Stimulated activated naive CD8-positive, alpha-beta T cell treated with anti-CD3 and anti-CD28 coated beads, Interleukin-15, Interleukin-2, amounts not matched to agents 100 ng/mL and 50 ng/mL, for 24 hours (primary cell): Measurements from ENCODE around the gene NR2F1-AS1.

ENCODE experiments used
- H3K27ac Mint-ChIP-seq: one replicate; pipeline ENCODE4 v1.8.0; 2021; ENCODE audit warnings: mild to moderate bottlenecking, mixed read lengths
- H3K27me3 Mint-ChIP-seq: one replicate; pipeline ENCODE4 v1.8.0; 2021; ENCODE audit warnings: mixed read lengths
- H3K36me3 Mint-ChIP-seq: one replicate; pipeline ENCODE4 v1.8.0; 2021; ENCODE audit warnings: low read depth, mixed read lengths
- H3K4me1 Mint-ChIP-seq: one replicate; pipeline ENCODE4 v1.8.0; 2021; ENCODE audit warnings: low read depth, mixed read lengths
- H3K4me3 Mint-ChIP-seq: one replicate; pipeline ENCODE4 v1.8.0; 2021; ENCODE audit warnings: mild to moderate bottlenecking, mixed read lengths
- H3K9me3 Mint-ChIP-seq: one replicate; pipeline ENCODE4 v1.8.0; 2021; ENCODE audit warnings: mixed read lengths

NR2F1-AS1 gene

DNA sequence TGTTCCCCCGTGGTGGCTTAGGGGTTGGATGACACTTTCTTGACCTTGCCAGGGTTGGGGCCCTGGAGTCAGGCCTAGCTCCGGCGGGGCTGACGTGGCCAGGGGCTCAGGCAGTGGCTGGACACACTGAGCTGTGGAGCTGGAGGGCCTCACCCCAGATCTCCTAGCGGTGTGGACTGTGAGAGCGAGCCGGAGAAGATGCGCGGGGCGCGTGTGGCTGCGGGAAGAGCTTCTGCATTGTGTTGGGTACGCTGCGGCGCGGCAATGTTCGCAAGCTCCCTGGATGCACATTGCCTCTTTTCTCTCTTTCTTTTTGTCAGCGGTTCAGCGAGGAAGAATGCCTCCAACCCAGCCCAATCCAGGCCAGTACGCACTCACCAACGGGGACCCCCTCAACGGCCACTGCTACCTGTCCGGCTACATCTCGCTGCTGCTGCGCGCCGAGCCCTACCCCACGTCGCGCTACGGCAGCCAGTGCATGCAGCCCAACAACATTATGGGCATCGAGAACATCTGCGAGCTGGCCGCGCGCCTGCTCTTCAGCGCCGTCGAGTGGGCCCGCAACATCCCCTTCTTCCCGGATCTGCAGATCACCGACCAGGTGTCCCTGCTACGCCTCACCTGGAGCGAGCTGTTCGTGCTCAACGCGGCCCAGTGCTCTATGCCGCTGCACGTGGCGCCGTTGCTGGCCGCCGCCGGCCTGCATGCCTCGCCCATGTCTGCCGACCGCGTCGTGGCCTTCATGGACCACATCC, 6.8 kb upstream of the NR2F1-AS1 start:
- peaks cover 71% of the 10 kb centered on the region for H3K27me3 Mint-ChIP-seq
- peaks cover 14% of the 10 kb centered on the region for H3K36me3 Mint-ChIP-seq

DNA sequence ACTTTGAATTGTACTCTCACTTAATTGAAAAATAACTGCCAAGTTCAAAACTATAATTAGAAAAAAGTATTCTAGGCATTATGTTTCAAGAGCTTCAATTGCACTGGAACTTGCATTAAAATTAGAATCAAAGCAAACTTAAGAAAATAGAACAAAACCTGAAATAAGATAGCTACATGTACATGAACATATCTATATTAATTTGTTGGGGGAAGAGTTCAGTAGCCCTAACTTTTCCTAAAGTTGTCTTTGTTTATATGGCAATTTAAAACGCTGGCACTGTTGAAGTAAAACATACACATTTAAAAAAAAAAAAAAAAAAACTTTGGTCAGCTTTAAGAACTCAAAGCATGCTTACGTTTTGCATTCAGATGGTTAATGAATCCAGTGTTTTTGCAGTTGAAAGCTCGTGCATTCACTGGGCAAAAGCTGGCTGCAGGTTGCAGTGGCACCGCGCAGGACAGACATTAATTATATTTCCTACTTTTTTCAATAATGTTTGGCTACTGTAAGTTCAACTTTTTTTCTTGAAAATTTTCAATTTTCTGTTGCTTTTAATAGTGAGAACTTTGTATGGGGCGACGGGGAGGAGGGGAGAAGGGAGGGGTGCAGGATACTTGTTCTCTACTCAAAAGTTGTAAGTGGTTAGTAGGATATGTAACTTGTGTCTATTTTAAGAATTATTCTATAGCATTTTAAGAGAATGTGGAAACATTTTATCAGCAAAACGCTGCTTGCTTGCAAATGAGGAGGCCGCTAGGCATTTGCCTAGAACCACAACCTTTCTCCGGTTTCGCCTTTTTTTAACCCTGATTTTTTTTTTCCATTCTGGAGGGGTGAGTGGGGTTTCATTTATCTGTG, 5.9 kb upstream of the NR2F1-AS1 start:
- peaks cover 31% of the 10 kb centered on the region for H3K4me1 Mint-ChIP-seq
- H3K9me3 Mint-ChIP-seq, result no peaks in the 10 kb centered on the region
- peak overlapping the region; percentile 75 for H3K27ac Mint-ChIP-seq
- peak overlapping the region; percentile 75 for H3K4me3 Mint-ChIP-seq
- peaks cover 14% of the 10 kb centered on the region for H3K36me3 Mint-ChIP-seq
- peaks cover 63% of the 10 kb centered on the region for H3K27me3 Mint-ChIP-seq

More for the DNA sequence above, 6.8 kb upstream of the NR2F1-AS1 start:
- H3K4me1 Mint-ChIP-seq, result peaks cover 31% of the 10 kb centered on the region
- H3K9me3 Mint-ChIP-seq, result no peaks in the 10 kb centered on the region
- H3K27ac Mint-ChIP-seq, result peak overlapping the region; percentile 75
- H3K4me3 Mint-ChIP-seq, result peak overlapping the region; percentile 75

DNA sequence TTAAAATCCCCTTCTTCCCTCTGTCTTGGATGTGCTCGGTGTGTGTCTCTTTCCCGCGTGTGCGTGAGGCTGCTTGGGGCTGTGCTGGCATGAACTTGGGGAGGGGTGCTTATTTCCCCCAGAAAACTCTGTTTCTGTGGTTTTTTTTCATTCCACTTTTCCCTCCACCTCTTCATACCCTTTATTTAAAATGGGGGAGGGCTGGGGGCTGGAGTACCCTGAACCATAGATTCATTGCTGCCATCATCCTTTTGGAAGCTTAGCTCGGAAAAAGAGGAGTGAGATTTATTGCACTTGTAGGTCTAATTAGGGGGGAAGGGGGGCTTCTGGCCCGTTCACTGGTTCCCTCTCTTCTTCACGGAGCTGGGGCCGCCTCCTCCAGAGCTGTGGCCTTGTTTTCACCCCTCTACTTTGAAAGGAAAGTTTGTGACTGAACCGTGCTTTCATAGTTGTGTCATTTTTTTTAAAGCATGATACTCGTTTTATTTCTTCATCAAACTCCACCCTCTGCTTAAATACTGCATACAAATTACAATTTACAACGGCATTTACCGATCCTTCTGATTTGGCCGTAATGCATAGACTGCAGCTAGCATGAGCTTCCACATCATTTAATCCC, 4.9 kb upstream of the NR2F1-AS1 start:
- Mint-ChIP-seq H3K27me3 (peaks cover 54% of the 10 kb centered on the region), H3K4me3 (peak overlapping the region; percentile 49), H3K9me3 (no peaks in the 10 kb centered on the region), H3K36me3 (peaks cover 14% of the 10 kb centered on the region), H3K4me1 (peaks cover 33% of the 10 kb centered on the region), H3K27ac (no peak overlapping the region)

DNA sequence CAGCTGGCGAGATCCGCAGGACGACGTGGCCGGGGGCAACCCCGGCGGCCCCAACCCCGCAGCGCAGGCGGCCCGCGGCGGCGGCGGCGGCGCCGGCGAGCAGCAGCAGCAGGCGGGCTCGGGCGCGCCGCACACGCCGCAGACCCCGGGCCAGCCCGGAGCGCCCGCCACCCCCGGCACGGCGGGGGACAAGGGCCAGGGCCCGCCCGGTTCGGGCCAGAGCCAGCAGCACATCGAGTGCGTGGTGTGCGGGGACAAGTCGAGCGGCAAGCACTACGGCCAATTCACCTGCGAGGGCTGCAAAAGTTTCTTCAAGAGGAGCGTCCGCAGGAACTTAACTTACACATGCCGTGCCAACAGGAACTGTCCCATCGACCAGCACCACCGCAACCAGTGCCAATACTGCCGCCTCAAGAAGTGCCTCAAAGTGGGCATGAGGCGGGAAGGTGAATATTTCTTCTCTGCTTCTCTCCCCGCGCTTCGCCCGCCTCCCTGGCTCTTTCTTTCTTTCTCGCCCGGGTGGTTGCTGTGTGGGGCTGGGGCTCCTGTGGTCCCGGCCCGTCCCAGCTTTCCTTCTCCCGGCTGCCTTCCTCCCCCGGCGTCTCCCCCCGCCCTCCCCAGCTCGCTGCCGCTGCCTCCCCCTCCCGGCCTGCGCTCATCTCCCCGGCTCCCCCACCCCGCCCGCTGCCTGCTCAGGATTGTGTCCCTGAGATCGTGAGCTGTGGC, 4.2 kb upstream of the NR2F1-AS1 start:
- Mint-ChIP-seq H3K27ac (no peak overlapping the region), H3K36me3 (peaks cover 14% of the 10 kb centered on the region), H3K27me3 (peaks cover 54% of the 10 kb centered on the region), H3K9me3 (no peaks in the 10 kb centered on the region), H3K4me1 (peaks cover 39% of the 10 kb centered on the region), H3K4me3 (peak overlapping the region; percentile 57)

DNA sequence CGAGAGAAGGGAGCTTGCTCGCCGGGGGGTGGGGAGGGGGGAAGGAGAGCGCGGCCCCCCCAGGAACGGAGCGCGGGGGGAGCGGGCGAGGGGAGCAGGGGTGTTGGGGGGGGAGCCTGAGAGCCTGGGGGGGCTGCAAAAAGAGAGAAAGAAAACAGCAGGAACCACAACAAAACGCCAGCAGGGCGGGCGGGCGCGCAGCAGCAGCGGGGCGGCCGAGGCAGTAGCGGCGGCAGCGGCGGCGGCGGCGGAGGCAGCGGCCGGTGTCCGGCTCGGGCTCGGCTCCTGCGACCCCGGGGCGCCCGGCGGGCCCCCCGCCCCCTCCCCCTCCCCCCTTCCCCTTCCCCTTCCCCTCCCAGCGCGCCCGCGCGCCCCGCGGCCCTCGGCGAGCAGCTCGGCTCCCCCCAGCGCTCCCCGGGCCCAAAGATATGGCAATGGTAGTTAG, 3.6 kb upstream of the NR2F1-AS1 start:
- H3K9me3 Mint-ChIP-seq, result no peaks in the 10 kb centered on the region
- peaks cover 50% of the 10 kb centered on the region for H3K27me3 Mint-ChIP-seq
- H3K4me3 Mint-ChIP-seq, result no peak overlapping the region
- H3K4me1 Mint-ChIP-seq, result peaks cover 41% of the 10 kb centered on the region
- no peak overlapping the region for H3K27ac Mint-ChIP-seq
- peaks cover 14% of the 10 kb centered on the region for H3K36me3 Mint-ChIP-seq

DNA sequence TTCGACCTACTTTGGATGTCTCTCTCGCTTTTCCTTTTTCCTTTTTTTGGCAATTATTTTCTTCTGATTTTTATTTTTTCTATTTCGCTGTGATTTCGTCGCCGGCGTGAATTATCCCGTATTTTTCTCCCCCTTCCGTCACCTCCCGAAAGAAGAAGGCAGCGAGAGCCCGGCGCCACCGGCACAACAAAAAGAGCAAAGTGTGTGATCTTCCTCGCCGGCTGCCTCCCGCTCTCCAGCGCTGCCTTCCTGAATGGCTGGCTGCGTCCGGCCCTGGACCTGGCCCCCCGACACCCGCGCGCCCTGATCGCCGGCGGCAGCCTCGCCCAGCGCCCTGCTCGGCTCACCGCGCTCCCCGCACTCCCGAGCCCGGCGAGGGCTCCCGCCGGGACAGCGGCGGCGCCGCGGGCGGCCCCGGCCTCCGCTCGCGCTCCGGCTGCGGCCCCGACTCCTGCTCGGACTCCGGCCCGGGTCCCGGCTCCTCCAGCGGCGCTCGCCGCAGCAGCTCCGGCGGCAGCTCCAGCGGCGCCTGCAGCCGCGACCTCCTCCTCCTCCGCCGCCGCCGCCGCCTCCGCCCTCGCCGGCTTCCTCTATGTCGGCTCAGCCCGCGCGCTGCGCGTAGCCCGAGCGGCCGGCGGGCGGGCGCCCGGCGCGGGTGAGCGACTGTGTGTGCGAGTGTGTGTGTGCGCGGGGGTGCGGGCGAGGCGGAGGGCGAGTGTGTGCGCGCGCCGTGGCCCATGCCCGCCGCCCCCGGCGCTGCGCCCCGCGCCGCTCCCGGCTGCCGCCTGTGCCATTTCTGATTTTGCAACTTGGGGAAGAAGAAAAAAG, 3.0 kb upstream of the NR2F1-AS1 start:
- Mint-ChIP-seq H3K36me3 (peaks cover 12% of the 10 kb centered on the region), H3K4me3 (no peak overlapping the region), H3K9me3 (no peaks in the 10 kb centered on the region), H3K27ac (no peak overlapping the region), H3K4me1 (peaks cover 40% of the 10 kb centered on the region), H3K27me3 (peaks cover 44% of the 10 kb centered on the region)

DNA sequence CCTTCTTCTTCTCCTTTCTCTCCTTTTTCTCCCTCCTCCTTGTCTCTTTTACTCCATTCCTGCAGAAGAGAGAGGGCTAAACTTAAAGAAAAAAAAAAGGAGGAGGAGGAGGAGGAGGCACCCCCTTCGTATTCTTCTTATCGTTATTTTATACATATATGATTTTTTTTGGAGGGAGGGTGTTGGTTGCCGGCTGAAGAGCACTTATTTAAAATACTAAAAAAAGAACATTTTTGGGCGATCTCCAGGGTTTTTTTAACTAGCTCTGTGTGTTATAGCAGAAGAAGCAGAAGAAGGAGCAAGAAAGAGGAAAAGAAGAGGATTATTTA, 2.4 kb upstream of the NR2F1-AS1 start:
- H3K9me3 Mint-ChIP-seq, result no peaks in the 10 kb centered on the region
- H3K27ac Mint-ChIP-seq, result no peak overlapping the region
- peaks cover 7% of the 10 kb centered on the region for H3K36me3 Mint-ChIP-seq
- no peak overlapping the region for H3K4me3 Mint-ChIP-seq
- peaks cover 44% of the 10 kb centered on the region for H3K27me3 Mint-ChIP-seq
- H3K4me1 Mint-ChIP-seq, result peaks cover 38% of the 10 kb centered on the region

DNA sequence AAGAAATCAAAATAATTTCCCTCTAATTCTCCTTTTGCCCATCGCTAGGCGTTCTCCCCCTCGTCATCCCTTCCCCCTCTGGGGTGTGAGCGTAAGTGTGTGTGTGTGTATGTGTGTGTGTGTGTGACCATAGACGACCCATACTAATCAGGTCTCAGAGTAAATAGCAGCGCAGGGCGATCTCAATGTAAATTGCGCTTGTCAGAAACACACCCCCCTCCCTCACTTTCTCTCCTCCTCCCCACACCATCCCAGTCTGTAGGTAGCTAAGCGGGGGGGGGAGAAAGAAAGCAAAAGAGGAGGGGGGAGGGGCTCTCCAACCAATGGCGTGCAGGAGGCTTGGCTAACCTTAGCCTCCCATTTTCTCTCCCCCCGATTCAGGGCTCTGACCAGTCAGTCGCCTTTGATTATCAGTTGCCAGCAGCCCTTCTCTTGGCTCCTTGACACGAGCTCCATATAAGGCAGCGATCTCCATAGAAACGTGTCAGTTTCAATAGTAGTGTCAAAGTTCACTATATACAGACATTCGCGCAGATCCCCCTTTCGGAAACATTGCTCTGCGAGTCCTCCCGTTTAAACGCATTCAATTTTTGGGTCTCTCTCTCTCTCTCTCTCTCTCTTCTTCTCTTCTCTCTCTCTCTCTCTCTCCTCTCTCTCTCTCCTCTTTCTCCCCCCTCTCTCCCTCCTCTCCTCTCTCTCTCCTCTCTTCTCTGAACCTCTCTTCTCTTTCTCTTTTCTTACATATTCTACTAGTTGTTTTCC, 1.8 kb upstream of the NR2F1-AS1 start, which contains the start of gene NR2F1:
NR2F1 (plus strand) TSS at position 546 of the 762 bp plus-strand sequence. CDS start 1,802 bp downstream, outside the sequence.
- H3K9me3 Mint-ChIP-seq, result no peaks in the 10 kb centered on the region
- peaks cover 46% of the 10 kb centered on the region for H3K27me3 Mint-ChIP-seq
- H3K4me1 Mint-ChIP-seq, result peaks cover 36% of the 10 kb centered on the region

DNA sequence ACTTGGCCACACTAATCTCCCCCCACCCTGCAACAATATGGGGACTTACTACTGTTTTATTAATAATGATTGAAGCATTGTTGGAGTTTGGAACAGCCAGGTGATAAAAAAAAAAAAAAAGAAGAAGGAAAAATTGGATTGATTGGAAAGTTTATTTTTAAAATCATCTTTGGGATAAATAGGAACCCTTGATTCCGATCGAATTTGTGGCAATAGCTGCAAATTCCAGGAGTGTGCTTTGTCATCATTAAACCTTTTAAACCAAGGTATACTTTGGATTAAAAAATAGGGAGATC, 1.1 kb upstream of the NR2F1-AS1 start:
- H3K4me1 Mint-ChIP-seq, result peaks cover 29% of the 10 kb centered on the region
- H3K27me3 Mint-ChIP-seq, result peaks cover 46% of the 10 kb centered on the region
- H3K27ac Mint-ChIP-seq, result no peak overlapping the region
- H3K9me3 Mint-ChIP-seq, result no peaks in the 10 kb centered on the region
- H3K36me3 Mint-ChIP-seq, result no peaks in the 10 kb centered on the region
- H3K4me3 Mint-ChIP-seq, result no peak overlapping the region

More for the DNA sequence above, 1.8 kb upstream of the NR2F1-AS1 start, which contains the start of gene NR2F1:
- Mint-ChIP-seq H3K36me3 (peaks cover 6% of the 10 kb centered on the region), H3K4me3 (no peak within 1 kb of the TSS), H3K27ac (no peak within 1 kb of the TSS)

DNA sequence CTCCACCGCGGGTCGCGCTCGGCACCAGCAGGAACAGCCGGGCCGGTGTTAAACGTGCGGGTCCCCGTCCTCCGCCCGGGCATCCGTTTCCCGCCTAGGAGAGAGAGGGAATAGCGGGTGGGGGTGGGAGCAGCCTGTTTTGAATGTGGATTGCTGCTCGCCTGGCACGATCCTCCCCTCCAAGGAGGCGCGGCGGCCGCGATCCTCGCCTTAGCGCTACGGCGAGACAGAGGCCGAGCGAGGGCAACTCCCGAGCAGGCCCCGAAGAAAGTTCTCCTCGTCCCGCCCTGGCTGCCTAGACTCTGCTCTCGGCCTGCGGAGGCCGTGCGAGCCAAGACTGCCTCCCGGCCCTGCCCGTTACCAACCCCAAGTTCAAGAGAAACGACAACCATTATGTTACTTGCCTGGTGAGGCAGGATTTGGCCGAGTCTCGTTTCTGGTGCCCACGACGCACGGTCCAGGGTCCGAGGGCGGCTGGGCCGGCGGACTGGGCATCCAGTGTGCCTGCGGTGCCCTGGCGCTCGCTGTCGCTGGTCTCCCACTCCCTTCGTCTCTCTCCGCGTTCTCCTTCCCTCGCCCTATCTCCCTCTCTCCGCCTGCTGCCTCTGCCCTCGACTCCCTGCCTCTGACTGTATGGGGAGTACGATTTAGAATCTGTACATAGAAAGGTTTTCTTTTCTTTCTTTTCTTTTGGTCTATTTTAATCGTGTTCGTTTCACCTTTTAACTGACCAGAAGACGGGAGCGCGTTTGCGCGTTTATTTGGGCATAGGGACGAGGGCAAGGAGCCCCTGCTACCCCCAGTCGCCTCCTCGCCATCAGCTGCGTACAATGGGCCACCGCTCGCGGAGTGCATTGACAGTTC, 724 bp downstream of the NR2F1-AS1 start:
- Mint-ChIP-seq H3K4me3 (peak overlapping the region; percentile 85), H3K36me3 (no peaks in the 10 kb centered on the region), H3K27me3 (peaks cover 46% of the 10 kb centered on the region), H3K4me1 (peaks cover 15% of the 10 kb centered on the region), H3K27ac (peak overlapping the region; percentile 74), H3K9me3 (no peaks in the 10 kb centered on the region)

DNA sequence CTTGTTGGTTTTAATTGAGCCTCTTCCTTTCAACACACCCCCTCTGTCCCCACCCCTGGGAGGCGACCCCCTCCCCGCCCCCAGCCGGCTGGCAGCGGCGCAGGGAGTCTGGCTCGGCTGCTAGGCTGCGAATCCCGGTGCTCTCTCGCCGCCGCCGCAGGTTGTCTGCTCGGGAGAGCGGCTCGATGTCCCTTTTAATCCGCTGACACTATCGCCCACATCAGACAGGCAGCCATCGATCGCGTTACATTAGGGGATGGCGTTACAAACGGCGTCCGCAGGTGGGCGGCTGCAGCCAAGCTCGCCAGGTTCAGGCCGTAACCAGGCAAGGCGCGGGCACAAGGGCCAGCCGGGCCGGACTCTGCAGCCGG, 1.3 kb downstream of the NR2F1-AS1 start:
- Mint-ChIP-seq H3K36me3 (no peaks in the 10 kb centered on the region), H3K9me3 (no peaks in the 10 kb centered on the region), H3K4me1 (peaks cover 15% of the 10 kb centered on the region), H3K27me3 (peaks cover 52% of the 10 kb centered on the region), H3K27ac (no peak overlapping the region), H3K4me3 (peak overlapping the region; percentile 85)

DNA sequence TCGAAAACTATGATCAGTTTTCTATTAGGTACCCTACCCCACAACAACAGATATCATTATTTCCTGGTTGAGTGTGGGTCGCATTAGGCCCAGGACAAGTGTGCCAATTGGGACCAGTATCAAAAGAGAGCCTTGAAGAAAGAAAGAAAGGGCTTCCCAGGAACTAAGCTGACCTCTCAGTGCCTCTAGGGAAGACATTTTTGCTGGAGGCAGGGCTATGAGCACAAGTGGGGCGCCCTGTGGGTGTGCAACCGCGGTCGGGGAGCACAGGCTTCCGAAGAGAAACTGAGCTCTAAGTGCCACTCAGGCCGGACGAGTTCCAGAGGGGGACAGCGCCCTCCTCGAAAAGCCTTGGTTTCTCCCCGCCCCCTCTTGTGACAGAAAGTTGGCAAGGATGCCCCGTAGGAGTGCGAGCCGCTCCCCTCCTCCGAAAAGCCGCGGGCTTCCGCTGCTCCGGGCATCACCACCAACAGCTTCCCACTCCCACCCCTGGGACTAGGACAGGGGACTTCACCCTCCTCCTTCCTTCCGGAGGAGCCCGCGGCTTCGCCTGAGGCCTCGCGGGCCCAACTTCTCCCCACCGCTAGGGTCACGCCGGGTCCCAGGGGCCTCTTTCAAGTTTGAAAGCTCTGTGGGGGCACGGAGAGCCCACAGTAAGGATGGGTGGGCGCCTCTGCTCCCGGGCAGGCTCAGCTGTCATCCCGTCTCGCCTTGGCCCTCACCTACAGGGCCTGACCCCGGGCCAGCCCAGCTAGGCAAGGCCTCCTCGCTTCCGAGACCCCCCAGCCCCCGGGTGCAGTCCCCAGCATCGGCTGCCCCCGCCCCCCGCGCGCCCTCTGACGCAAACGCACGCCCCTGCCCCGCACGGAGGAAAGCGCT, 2.0 kb downstream of the NR2F1-AS1 start:
- H3K27me3 Mint-ChIP-seq, result peaks cover 59% of the 10 kb centered on the region
- H3K4me1 Mint-ChIP-seq, result peaks cover 15% of the 10 kb centered on the region
- no peak overlapping the region for H3K27ac Mint-ChIP-seq
- H3K36me3 Mint-ChIP-seq, result no peaks in the 10 kb centered on the region
- no peaks in the 10 kb centered on the region for H3K9me3 Mint-ChIP-seq
- peak overlapping the region; percentile 20 for H3K4me3 Mint-ChIP-seq
